ENCODE data around the gene GIGYF1. TPM values are rescaled to one million over a fixed set of nuclear protein-coding genes. Genes with fewer than 3 reads are reported as not detected.
"Not testable (repeated sequence)": the region's sequence is repeated elsewhere in the genome, so short reads cannot be mapped to it uniquely, and the experiment has no call there.

Gene GIGYF1
- total RNA-seq, 2 donors from 2014 or later: 47.2 to 58.4 TPM

DNA sequence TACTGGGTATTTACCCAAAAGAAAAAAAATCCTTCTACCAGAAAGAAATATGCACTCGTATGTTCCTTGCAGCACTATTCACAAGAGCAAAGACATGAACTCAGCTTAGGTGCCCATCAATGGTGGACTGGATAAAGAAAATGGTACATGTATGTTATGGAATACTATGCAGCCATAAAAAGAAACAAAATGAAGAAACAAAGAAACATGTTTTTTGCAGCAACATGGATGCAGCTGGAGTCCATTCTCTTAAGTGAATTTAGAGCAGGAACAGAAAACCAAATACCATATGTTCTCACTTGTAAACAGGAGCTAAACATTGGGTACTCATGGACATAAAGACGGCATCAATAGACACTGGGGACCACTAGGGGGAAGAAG lies 26.0 kb downstream of the GIGYF1 start:
- no peak for ATAC-seq
- no peak overlapping the region for H3K27ac Mint-ChIP-seq
- H3K36me3 Mint-ChIP-seq: no peaks in the 10 kb centered on the region
- no peak for DNase-seq (ENCODE audit: low spot score in 2 of 2)
- H3K9me3 Mint-ChIP-seq: no peaks in the 10 kb centered on the region

DNA sequence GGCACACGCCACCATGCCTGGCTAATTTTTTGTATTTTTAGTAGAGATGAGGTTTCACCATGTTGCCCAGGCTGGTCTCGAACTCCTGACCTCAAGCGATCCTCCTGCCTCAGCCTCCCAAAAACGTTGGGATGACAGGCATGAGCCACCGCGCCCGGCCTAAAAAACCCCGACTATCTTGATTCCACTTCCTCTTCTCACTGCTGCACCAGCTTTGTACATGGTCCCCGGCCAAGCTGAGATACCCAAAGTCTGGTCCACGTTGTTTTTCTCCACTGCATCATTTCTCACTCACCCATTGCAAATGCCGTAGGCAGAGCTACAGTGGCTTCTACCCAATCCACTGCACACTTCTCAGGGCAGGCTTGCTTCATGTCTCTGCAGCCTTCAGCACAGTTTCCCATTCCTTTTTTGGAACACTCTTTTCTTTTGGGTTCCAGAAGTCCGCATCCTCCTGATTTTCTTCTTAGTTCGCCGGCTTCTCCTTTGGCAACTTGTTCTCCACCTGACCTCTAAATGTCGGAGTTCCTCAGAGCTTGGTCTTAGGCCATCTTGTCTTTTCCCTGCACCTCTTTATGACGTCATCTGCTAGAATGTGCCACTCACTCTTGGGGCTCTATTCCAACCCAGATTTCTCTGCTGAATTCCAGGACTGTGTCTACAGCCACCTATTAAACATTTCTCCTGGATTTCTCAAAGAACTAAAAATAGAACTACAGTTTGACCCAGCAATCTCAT lies 26.6 kb downstream of the GIGYF1 start:
- Mint-ChIP-seq H3K36me3 (no peaks in the 10 kb centered on the region), H3K27ac (no peak overlapping the region), H3K9me3 (no peaks in the 10 kb centered on the region)
- DNase-seq (ENCODE audit: low spot score in 2 of 2) (no peak), ATAC-seq (no peak)

DNA sequence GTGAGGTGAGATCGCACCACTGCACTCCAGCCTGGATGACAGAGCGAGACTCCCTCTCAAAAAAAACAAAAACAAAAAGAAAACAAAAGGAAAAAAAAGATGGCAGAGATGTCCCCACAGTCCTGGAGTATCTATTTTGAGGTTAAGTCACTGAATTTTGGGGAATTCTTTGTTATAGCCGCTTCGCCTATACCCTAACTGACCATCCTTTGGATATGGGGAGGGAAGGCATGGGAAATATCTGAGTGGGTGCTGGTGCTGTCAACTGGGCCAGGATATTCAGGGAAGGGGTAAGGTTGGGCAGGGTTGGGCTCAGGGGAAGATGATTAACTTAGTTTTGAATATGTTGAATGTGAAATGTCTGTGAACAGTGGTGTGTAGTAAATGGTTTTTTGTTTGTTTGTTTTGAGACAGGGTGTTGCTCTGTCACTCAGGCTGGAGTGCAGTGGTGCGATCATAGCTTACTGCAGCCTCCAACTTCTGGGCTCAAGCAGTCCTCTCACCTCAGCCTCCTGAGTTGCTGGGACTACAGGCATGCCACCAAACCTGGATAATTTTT lies 28.8 kb downstream of the GIGYF1 start:
- Mint-ChIP-seq H3K9me3 (no peaks in the 10 kb centered on the region), H3K36me3 (no peaks in the 10 kb centered on the region), H3K27ac (no peak overlapping the region)
- DNase-seq (ENCODE audit: low spot score in 2 of 2): no peak
- no peak for ATAC-seq

- not testable (repeated sequence) for H3K36me3 Mint-ChIP-seq; H3K27ac Mint-ChIP-seq; H3K9me3 Mint-ChIP-seq; ATAC-seq; DNase-seq (ENCODE audit: low spot score in 2 of 2)
Measured at GRCh38 chr7:100662194-100662776, 31.8 kb downstream of the GIGYF1 start.

DNA sequence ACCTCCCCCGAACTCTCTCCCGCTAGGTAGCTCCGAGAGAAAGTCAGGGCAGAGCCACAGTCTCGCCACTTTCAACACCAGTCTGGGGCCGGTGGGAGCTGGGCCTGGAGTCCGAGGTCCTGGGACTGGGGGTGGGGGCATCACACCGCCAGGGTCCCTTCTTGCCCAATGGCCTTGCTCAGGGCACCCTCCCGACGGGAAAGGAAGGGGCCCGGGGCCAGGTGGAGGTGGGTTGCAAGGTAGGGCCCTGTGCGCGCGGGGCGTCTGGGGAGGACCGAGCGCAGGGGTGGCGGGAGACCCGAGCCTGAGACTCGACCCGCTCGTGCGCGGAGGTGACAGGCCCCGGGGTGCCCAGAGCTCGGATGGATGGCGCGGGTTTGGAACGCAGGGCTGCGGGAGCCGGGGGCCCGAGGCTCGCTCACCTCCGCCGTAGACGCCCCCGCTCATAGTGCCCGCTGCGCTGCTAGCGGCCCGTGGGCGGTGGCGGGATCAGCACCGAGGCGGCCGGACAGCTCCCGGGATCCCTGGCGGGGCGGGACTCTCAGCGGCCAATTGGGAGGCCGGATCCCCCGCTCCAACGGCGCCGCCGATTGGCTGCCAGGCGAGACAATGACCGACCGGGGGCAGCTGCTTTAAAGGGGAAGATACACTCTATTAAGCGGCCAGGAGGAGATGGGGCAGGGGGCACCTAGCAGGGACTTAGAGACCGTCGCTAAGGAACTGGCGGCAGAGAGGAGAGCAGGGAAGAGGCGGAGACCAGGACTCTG lies 38.0 kb downstream of the GIGYF1 start, which contains the start of gene ACTL6B:
ACTL6B (minus strand) TSS at position 541 of the 767 bp plus-strand sequence; CDS start at position 447, 94 bp downstream.
- Mint-ChIP-seq H3K27ac (no peak within 1 kb of the TSS), H3K9me3 (no peaks in the 10 kb centered on the region), H3K36me3 (peaks cover 0 to 10% of the 10 kb centered on the region in 2 donors)
- DNase-seq (ENCODE audit: low spot score in 2 of 2) (peak in 1 of 2 donors; percentile 79), ATAC-seq (peak; percentile 16 to 85)

- DNase-seq (ENCODE audit: low spot score in 2 of 2) (no peak), ATAC-seq (no peak)
- Mint-ChIP-seq H3K27ac (peak overlapping the region in 1 of 2 donors; percentile 58), H3K9me3 (no peaks in the 10 kb centered on the region), H3K36me3 (peaks cover 0 to 10% of the 10 kb centered on the region in 2 donors)
Measured at GRCh38 chr7:100654908-100655831, 38.9 kb downstream of the GIGYF1 start.

GRCh38 chr7:100649826-100650565 lies 44.1 kb downstream of the GIGYF1 start:
- Mint-ChIP-seq H3K27ac (no peak overlapping the region), H3K36me3 (peaks cover 0 to 9% of the 10 kb centered on the region in 2 donors), H3K9me3 (no peaks in the 10 kb centered on the region)
- no peak for DNase-seq (ENCODE audit: low spot score in 2 of 2)
- no peak for ATAC-seq

DNA sequence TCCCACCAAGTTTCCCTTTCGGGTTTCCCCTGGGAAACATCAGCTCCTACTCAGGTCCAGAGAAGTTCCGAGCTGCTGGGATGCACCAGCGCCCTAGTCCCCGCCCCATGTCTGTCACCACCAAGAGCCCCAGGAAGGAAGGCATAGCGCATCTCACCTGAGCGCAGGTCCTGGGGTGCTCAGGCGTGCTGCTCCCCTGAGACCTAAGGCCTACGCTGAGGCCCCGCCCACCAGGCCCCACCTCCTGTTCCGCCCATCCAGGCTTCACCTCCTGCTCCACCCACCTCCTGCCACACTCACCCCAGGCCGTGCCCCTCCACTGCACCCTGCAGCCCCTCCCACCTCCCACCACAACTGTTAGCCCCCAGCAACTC lies 51.5 kb downstream of the GIGYF1 start:
- ATAC-seq (peak; percentile 45 to 85), DNase-seq (ENCODE audit: low spot score in 2 of 2) (peak in 1 of 2 donors; percentile 47)
- no peaks in the 10 kb centered on the region for H3K36me3 Mint-ChIP-seq
- no peaks in the 10 kb centered on the region for H3K9me3 Mint-ChIP-seq
- H3K27ac Mint-ChIP-seq: no peak overlapping the region

DNA sequence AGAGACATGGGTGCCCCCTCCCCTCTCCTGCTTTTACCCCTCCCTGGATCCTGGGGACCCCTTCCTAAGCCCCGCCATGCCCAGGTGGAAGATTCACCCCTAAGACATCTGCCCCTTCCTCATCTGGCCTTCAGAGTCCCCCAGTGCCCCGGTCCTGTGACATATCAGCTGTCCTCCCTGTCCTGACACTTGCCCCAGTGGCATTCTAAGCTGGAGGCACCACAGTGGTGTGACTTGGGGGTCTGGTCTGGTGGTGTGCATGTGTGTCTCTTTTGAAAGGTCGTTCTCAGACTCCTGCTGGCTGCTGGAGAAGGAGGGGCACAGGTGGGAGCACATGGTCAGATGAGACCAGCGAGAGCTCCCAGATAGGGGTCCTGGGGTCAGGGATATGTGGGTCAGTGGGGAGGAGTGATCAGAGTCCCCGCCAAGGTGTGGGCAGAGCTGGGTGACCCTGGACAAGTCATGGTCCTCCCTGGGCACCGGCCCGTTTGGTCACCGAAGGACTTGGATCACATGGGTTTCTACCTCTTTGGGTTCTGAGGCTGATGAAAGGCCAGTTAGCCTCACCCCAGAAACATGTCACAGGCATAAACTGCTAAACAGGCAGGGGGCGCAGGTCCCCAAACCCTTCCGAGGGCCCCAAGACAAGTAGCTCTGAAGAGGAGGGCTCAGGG lies 52.1 kb downstream of the GIGYF1 start:
- H3K36me3 Mint-ChIP-seq: no peaks in the 10 kb centered on the region
- ATAC-seq: no peak
- no peaks in the 10 kb centered on the region for H3K9me3 Mint-ChIP-seq
- peak overlapping the region in 1 of 2 donors; percentile 37 for H3K27ac Mint-ChIP-seq
- no peak for DNase-seq (ENCODE audit: low spot score in 2 of 2)

DNA sequence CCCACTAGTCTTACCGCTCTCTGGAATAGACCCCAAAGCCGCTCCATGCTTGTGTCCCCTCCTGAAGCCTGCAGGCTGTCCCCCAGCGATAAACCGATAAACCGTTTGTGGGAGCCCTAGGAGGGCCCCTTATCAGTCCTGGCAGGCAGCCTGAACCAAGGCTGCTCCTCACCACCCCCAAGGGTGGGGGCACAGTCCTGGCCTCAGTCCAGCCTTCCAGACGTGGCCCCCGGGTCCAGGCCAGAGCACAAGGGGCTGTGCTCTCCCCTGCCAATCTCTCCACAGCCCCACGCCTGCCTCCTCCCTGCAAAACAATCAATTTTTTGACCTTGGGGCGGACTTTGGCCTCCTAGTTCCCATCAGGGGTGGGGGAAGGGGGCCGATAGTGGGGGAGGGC lies 52.6 kb downstream of the GIGYF1 start, which contains the start of gene TFR2:
TFR2 (minus strand) TSS at position 90 of the 397 bp plus-strand sequence; CDS start at position 47, 43 bp downstream.
- no peaks in the 10 kb centered on the region for H3K36me3 Mint-ChIP-seq
- no peaks in the 10 kb centered on the region for H3K9me3 Mint-ChIP-seq
- H3K27ac Mint-ChIP-seq: peak within 1 kb of the TSS; percentile 37 to 39
- DNase-seq (ENCODE audit: low spot score in 2 of 2): no peak
- ATAC-seq: no peak

- no peak for DNase-seq (ENCODE audit: low spot score in 2 of 2)
- no peaks in the 10 kb centered on the region for H3K36me3 Mint-ChIP-seq
- ATAC-seq: no peak
- peak overlapping the region in 1 of 2 donors; percentile 39 for H3K27ac Mint-ChIP-seq
- H3K9me3 Mint-ChIP-seq: no peaks in the 10 kb centered on the region
Measured at GRCh38 chr7:100640517-100641440, 53.3 kb downstream of the GIGYF1 start.

DNA sequence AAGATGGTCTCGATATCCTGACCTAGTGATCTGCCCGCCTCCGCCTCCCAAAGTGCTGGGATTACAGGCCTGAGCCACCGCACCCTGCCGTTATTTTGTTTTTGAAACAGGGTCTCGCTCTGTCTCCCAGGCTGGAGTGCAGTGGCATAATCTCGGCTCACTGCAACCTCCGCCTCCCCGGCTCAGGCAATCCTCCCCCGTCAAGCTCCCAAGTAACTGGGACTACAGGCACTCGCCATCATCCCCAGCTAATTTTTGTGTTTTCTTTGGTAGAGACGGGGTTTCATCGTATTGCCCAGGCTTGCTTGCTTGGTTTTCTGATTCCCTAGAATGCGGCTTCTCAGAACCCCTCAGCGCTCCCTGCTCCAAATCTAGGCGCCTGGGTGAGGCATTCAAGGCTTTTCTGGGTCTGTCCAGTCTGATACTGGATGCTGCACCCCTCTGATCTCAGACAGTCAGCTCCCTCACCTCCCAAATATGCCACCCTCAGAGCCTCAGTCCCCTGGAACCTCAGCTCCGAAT lies 54.0 kb downstream of the GIGYF1 start:
- no peak for ATAC-seq
- H3K27ac Mint-ChIP-seq: peak overlapping the region in 1 of 2 donors; percentile 39

GRCh38 chr7:100632951-100633717 lies 60.9 kb downstream of the GIGYF1 start:
- peak; percentile 73 to 80 for ATAC-seq
- Mint-ChIP-seq H3K36me3 (peaks cover 6 to 9% of the 10 kb centered on the region in 2 donors), H3K9me3 (no peaks in the 10 kb centered on the region), H3K27ac (peak overlapping the region; percentile 91 to 97)
- DNase-seq (ENCODE audit: low spot score in 2 of 2): peak; percentile 67 to 77

More for the DNA sequence above, 54.0 kb downstream of the GIGYF1 start:
- DNase-seq (ENCODE audit: low spot score in 2 of 2): no peak
- Mint-ChIP-seq H3K9me3 (no peaks in the 10 kb centered on the region), H3K36me3 (no peaks in the 10 kb centered on the region)
